Dedifferentiated amniotic fluid mesenchymal stem cell (primary cell): Measurements from ENCODE around the gene ELP5.
"Not testable (repeated sequence)": the region's sequence is repeated elsewhere in the genome, so short reads cannot be mapped to it uniquely, and the experiment has no call there.

Source experiments
- DNase-seq: peaks from one replicate; pipeline ENCODE4 v3.0.0-alpha.2; 2016; ENCODE audit errors: extremely low spot score

The ELP5 gene

DNA sequence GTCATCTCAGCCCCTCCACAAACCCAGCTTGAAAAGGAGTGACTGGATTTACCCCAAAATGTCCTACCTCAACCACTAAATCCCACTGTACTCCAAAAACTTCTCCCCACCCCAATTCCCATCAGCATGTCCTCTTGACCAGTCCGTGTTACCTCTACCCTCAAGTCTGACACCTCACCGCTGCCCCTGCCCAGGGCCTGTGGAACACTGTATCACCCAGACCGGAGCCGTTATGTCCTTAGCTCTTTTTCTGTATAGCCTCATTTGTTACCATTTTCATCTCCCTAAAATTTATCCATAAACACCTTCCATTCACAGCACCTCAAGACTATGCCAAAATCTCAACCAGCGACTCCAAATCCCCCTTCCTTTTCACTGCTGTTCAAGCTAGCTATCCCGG lies 15.2 kb upstream of the ELP5 start:
- no peak for DNase-seq

DNA sequence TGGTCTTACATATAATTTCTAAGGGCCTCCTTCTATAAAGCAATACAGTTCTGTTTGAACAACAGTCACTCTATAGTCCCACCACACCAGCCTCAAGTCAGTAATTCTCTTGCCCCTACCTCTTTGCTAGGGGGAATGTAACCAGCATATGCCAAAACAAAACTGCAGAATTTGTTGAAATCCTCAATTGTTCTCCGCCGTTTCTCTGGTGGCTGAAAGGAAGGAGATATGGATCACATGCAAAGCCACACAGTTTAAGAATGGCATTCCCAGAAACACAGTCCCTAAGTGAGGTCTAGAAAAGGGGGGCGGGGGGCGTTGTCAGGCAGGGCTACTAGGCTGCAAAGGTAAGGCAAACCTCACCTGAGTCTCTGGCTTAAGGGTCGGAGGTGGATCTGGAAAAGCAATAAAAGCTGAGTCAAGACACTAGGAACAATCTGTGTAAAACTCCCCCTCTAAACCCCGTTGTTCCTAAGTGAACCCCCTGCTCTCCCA lies 14.7 kb upstream of the ELP5 start:
- no peak for DNase-seq

DNA sequence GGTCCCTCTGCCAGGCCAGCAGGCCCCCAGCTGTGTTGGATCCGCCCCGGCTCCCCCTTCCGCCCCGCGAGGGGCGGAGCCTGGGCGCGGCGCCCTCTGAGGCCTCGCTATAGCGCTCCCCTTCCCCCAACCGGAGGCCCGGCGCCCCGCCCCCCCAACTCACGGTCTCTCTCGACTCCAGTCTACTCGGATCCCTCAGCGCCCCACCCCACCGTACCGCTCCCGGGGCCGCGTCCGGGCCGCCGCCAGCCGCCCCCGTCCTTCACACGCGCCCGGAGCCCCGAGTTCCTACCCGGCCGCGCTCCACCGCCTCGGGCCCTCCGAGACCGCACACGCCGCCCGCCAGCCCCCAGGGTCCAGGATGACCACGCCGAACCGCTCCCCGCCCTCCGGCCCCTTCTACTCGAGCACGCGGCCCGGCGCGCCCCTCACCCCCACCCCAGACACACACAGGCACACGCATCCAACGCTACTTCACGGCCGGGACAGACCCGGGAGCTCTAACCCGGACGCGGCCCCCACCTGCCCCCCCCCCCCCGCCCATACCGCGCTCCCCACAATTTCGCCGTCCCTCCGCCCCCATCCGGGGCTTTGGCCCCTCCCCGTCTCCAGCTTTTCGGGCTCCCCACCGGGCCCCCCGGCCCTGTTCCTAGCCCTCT lies 14.1 kb upstream of the ELP5 start:
- peak; percentile 19 for DNase-seq

DNA sequence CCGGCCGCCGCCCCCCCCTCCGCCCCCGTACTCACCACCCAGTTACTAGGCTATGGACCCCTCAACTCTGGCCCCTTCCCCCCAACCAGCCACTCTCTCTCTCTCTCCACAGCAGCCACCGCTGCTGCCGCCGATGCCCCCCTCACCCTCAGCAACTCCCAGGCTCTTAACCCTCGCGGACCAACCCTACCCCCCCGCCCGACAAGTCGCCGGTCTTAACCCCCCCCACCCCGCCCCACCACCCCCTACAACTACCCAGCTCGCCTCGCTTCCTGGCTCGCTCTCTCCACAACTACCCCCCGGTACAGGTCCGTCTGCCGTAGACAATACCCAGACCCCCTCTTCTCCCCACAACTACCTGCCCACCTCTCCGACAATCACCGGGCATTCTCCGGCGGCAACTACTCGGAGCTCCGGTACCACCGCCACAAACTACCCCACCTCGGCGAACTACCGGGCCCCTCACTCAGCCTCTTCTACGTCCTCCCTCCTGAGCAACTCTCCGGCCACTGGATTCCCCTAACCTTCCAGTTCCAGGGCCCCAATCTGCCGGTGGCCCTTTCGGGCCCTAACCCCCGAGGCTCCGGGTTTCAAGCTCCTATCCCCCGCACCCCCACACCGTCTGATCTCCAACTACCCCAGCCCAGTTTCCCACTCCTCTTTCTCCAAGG lies 13.5 kb upstream of the ELP5 start:
- no peak for DNase-seq

DNA sequence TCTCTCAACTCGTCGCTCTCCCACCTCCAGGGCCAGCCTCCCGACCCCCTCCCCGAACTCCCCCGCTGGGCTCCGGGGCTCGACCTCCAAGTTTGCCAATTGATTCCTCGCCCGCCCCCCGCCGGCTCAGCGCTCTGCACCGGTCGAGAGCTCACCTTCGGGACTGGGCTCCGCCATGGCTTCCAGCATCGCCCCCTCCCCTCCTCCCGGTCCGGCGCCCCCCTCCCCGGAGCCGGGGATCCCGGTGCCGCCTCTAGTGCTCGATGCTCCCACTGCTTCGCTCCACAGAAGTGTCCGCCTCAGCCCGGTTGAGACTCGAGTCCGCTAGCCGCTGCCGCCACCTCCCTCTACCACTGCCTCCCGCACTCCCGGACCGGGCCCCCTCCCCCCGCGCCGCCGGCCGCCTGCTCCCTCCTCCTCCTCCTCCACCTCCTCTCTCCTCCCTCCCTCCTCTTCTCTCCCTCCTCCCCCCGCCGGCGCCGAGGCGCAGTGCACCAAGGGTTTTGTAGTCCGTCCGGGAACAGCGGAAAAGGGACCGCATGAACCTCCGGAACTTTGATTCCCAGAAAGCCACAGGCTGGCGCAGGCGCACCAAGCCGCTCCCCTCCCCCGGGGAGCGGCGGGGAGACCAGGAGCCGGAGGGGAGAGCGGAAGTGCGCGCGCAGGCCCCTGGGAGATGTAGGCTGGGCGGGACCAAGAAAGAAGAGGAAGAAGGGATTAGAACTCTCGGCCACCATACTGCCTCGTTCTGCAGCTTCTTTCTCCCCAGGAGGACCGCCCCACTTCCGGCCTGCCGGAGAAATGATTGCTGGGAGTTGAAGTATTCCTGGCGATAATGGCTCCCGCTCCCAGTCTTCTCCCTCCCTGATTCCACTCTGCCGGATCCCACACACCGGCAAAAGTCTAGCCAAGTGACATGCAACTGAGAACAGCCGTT lies 12.7 kb upstream of the ELP5 start, which contains the start of gene PHF23:
Gene PHF23 (minus strand): TSS at position 367 of the 937 bp plus-strand sequence. CDS start 178 bp downstream, at position 189.
- DNase-seq: peak; percentile 99

DNA sequence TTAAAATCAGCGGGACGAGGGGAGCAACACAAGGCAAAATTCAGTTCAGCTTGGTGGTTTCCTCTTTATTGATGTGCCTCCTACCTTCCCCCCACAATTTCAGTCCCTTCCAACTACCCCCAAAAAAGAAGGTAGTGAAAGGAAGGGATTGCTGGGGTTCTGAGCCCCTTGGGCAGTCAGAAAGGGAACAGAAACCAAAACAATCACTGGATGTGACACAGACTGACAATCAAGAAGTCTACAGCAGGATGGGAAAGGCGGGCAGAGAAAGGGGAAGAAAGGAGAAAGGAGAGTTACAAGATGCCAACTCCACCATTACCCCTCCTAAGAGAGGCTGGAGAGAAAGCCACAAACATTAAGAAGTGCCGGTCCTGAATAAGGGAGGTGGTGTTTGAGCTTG lies 11.6 kb upstream of the ELP5 start:
- no peak for DNase-seq

DNA sequence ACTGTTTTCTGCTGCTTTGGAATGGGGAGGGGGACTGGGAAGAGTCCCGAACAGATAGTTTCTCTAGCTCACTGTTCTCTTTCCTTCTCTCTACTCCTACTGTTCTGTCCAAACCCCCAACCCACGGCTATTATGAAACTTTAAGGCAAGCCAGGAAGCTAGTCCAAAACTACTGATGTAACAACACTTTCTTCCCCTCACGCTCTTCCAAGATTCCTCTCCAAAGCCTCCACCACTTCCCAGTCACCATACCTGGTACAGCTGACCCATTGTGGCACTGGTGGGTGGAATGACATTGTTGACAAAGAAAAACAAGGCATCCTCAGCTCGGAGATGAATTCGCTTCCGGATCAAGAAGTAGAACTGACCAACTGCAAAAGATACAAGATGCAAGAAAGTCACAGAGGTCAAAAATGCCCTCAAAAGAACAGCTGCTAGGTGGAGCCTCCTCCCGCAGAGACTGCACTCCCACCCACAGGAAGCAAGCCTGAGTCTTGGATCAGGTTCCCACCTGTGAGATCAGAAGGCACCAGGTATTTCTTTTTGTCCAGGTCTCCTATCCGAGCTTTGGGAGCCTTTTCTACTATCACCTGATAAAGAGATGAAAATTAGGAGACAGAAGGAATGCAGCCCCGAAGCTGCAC lies 10.8 kb upstream of the ELP5 start:
- DNase-seq: no peak

DNA sequence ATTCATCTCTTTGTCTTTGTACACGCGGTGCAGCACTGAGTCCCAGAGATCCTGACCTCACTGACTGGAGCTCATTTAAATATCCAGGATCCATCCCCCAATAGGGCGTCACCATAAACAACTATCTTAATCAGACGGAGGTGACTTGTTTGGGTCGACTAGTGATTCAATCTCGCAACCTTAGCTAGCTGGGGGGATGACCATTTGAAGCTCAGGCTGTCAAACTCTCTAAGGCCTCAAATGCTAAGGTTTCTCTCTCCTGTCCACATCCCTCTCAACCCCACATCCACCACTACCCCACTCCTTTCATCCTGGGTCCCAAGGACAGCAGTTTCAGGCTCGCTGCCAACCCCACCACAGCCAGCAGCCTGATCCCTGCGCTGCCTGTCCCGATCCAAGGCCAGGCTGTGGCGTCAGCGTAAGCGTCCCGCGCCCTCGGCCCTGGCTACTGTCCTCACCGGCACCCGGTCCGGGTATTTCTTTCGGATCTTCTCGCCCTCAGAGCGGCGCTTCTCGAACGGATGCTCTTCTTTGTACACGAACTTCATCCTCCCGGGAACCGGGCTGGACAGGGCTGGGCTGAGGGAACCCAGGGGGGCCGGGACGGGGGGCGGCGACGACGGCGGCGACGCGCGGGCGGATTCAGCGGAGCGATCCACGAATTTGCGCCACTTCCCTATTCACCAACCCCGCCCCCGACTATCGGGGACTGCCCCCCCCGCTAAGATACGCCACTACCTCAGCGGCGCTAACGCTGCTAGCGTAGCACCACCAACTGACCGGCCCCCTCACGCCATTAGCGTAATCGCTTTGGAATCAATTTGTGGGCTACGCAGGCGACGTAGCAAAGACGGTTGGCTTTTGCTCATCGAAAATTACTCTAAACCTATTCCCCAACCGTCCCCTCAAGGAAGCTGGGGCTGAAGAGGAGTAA lies 10.0 kb upstream of the ELP5 start, which contains the start of gene GABARAP:
Gene GABARAP (minus strand): TSS at position 667 of the 934 bp plus-strand sequence. CDS start 119 bp downstream, at position 548.
- peak; percentile 86 for DNase-seq

DNA sequence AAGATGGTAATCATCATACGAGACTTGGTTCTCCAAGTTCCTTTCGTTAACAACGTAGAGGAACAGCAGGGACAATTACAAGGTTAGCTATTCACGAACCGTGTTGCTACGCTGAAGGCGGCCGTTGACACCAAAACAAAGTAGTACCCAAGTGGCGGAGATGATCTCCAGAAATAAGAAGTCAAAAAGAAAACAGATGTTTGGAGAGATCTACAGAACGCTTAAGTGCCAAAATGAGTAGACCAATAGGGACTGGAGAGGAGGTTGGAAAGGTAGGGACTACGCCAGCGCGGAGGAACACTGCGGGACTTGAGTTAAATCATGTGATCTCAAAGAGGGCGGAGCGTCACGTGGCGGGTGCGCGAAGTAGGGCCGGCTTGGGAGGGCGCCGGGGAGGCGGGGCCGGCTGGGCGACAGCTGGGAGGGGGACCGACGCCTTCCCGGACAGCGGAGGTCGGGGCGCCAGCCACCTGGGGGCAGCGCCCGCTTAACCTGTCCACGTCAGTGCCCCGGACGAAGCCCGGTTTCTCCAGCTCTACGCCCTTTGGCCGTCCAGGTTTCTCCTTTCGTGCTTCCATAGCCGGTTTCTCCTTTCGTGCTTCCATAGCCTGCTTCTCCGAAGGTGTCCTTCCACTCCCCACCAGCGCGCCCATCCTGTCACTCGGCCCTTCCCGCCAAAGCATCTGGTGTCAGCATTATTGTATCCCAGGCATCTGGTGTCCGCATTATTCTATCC lies 9.1 kb upstream of the ELP5 start:
- peak; percentile 96 for DNase-seq

DNA sequence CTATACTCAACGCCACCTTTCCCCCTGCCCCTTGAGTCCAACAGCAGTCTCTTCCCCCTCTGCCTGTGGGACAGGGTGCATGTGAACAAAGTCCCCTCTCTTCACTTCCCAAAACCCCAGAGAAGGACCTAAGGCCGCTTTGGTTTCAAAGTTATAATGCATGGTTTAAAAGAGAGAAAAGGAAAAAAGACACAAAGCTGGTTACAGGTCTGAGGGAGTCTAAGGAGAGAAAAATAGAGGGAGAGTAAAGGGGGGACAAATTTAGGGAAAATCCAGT lies 8.6 kb upstream of the ELP5 start:
- no peak for DNase-seq

DNA sequence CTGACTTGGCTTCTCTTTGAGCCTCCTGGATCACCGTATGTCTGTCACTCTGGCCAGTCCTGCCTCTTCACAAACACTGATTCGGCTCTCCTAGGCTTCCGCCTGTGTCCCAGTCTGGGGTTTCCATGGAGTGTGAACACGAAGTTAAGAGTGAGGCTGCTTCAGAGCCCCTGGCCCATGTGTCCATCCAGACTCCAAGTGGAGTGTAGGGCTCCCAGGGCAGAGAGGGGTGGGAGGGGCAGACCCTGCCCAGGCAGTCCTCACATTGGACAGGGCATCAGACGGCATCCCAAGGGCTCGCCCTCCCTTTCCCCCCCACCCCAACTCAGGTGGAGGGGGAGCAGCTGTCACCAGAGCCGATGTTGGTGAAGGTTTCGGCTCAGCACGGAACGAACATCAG lies 8.2 kb upstream of the ELP5 start:
- DNase-seq: not testable (repeated sequence)

DNA sequence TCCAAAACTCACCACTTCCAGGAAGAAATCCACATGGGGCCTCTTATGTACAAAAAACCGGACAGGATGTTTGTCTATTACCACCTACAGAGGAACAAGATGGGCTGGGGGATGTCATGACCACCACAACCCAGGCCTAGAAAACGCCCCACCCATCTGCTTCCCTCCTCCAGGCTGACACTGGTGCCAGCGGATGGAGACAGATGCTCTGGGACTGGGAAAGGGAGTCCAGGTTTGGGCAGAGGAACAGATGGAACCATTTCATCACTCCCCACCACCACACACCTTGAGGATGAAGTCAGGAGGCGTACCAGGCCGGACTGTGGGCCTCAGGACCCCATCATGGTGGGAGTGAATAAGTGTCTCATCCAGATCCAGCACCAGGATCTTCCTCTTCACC lies 5.2 kb upstream of the ELP5 start:
- DNase-seq: no peak

DNA sequence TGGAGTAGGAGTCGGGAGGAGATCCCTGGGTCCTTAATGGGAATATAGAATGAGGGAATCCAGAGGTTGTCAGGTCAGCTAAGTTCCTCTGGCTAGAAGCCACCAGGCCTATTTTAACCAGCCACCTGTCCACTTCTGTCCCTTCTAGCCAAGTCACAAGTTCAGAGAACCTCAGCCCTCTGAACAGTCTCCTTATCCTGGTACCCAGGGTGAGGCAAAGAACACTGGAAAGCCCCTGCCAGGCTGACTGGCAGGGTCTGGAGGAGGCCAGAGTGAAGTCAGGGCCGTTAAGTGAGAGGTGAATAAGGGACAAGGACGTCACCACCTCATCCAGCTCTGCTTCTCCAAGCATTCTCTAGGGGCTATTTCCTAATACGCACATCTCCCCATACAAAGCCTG lies 3.2 kb upstream of the ELP5 start:
- DNase-seq: no peak

DNA sequence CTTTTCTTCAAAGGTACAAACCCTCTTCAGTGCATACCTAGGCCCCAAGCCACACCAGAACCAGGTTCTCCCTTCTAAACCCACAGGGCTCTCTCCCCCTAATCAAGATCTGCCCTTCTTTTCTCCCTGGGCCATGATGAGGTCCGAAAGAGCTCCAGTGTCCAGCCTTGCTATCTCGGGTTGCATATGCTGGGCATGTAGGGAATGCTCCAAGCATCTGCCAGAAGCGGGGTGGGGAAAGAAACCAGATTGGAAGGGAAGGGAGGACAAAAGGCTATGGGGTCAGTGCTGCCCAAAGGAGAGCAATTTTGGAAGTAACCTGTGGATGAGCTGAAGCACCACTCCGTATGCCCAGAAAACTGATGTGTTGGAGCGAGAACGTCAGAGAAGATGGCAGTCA lies 2.8 kb upstream of the ELP5 start:
- DNase-seq: no peak

DNA sequence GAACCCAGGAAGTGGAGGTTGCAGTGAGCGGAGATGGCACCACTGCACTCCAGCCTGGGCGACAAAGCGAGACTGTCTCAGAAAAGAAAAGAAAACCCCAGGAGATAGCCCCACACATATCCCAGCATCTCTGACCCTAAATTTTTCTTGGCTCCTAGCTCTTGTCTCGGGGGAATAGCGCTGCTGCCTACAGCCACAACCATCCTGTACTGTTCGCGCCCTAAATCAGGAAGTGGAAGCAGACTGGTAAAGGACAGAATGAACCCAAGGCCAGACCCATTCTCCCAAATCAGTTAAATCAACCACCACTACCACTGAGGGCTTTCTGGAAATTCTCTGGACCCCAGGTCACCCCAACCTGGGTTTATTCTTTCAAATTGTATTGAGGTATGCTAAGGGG lies 2.2 kb upstream of the ELP5 start:
- no peak for DNase-seq

DNA sequence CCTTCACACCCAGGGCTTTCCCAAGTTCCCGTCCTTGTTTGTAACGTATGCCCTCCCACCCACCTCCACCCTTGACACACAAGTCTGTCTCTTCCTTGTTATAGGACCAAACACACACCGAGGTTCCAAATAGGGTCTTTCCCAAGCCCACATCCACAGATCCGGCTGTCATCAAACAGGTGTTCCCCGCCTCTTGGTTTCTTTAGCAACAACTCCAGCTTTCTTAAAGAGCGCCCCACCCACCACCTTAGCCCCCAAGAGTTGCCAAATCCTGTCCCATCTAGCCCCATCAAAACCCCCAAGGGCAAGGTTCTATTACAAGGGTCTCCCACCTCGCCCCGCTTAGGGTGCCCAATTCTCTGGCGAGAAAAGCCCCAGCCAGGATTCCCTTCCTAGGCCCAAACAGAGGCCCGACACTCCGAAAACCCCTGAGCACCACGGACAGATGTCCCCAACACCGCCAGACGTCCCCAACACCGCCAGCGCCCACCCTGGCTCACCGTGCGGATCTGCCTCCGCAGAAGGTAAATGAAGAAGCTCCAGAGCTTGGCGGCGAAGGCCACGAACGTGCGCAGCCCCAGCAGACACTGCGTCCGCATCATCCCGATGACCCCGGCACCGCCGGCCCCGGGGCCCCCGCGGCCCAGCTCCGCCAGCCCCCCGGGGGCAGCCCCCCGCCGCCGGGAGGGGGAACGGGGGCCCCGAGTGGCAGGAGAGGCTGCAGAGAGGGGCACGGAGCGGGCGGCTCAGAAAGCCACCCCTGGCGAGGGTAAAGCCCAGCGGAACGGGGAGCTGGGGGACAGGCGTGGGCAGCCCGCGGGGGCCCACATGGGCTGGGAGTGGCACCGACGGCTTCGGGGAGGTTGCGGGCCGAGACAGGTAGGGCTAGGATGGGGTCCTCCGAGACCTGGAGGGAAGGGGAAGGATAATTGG lies 1.1 kb upstream of the ELP5 start:
- no peak for DNase-seq

DNA sequence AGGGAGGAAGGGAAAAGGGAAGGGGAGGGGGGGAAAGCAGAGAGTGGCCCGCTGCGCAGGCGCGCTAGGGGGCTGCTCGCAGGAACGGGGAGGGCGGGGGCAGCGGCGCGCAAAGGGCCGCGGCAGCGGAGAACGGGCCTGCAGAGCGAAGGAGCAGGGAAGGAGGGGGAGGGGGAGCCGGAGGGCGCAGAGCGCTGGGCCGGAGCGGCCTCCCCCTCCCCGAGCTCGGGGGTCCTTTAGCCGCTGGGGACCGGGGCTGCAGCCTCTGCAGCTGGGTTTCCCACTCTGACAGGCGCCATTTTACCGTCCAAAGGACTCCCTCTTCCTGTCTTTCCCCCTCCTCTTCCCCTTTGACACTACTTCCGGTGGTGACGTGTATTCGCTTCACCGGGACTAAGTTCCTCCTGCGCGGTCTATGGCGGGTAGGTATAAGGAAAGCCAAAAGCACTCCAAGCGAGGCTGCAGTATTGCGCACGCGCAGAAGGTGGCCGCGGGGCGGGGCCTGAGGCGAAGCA lies 297 bp upstream of the ELP5 start, which contains the start of gene CTDNEP1:
Gene CTDNEP1 (minus strand): TSS at position 74 of the 515 bp plus-strand sequence. CDS start 438 bp downstream, outside the sequence.
- DNase-seq: peak; percentile 100

DNA sequence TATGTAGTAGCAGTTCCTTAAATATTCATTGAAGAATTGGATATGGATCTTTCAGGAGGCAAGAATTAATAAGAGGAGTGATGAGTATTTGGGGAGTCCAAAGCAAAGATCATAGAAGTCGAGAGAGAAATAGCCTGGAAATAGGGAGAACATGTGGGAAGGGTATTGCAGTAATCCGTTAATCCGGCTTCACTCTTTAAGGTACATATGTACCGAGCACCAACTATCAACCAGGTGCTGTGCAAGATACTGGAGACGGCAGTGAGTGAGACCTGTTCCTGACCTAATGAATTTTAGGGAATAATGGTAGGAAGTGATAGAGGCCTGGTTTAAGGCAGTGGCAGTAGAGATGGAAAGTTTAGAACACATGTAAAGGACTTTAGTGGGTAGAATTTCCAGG lies 1.1 kb downstream of the ELP5 start:
- no peak for DNase-seq

DNA sequence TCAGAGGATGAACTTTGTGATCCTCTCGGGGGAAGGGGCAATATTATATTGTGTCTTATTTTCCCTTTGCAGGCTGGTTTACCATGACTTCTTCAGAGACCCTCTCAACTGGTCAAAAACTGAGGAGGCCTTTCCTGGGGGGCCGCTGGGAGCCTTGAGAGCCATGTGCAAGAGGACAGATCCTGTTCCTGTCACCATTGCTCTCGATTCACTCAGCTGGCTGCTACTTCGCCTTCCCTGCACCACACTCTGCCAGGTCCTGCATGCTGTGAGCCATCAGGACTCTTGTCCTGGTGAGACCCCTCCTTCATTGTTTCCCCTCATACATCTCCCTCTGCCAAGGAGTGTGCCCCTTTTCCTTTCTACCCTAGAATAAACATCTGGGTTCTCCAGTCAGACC lies 2.5 kb downstream of the ELP5 start:
- DNase-seq: no peak
